ENCODE results near the gene FBN3.
"Not testable (repeated sequence)": the region's sequence is repeated elsewhere in the genome, so short reads cannot be mapped to it uniquely, and the experiment has no call there.

Gene FBN3

GRCh38 chr19:8149261-8150094, at the start of gene FBN3:
Gene FBN3 (minus strand): TSS chr19:8149592. CDS start chr19:8147480, 2,112 bp downstream.
- DNase-seq: no peak

- no peak for DNase-seq
Observed at GRCh38 chr19:8196271-8196927, 47.0 kb upstream of the FBN3 start.

GRCh38 chr19:8194528-8195267, 45.3 kb upstream of the FBN3 start:
- no peak for DNase-seq

- no peak for DNase-seq
Observed at GRCh38 chr19:8192221-8192820, 42.9 kb upstream of the FBN3 start.

GRCh38 chr19:8185343-8186068, 36.1 kb upstream of the FBN3 start:
- no peak for DNase-seq

GRCh38 chr19:8184274-8184673, 34.9 kb upstream of the FBN3 start:
- no peak for DNase-seq

GRCh38 chr19:8180018-8180417, 30.6 kb upstream of the FBN3 start:
- no peak for DNase-seq

GRCh38 chr19:8174706-8175105, 25.3 kb upstream of the FBN3 start:
- no peak for DNase-seq

GRCh38 chr19:8168537-8168936, 19.1 kb upstream of the FBN3 start:
- DNase-seq: no peak

- DNase-seq: no peak
Observed at GRCh38 chr19:8167985-8168384, 18.6 kb upstream of the FBN3 start.

GRCh38 chr19:8163759-8164158, 14.4 kb upstream of the FBN3 start:
- DNase-seq: no peak

GRCh38 chr19:8161135-8161646, 11.8 kb upstream of the FBN3 start:
- DNase-seq: no peak

- not testable (repeated sequence) for DNase-seq
Observed at GRCh38 chr19:8159322-8159721, 9.9 kb upstream of the FBN3 start.

- DNase-seq: peak; percentile 62
Observed at GRCh38 chr19:8158411-8159074, 9.2 kb upstream of the FBN3 start.

- no peak for DNase-seq
Observed at GRCh38 chr19:8155318-8155717, 5.9 kb upstream of the FBN3 start.

- DNase-seq: not testable (repeated sequence)
Observed at GRCh38 chr19:8154014-8154413, 4.6 kb upstream of the FBN3 start.

GRCh38 chr19:8151767-8152035, 2.3 kb upstream of the FBN3 start:
- no peak for DNase-seq

- no peak for DNase-seq
Observed at GRCh38 chr19:8150998-8151766, 1.8 kb upstream of the FBN3 start.

- no peak for DNase-seq
Observed at GRCh38 chr19:8150178-8150865, 930 bp upstream of the FBN3 start.

GRCh38 chr19:8148410-8149260, 757 bp downstream of the FBN3 start:
- no peak for DNase-seq

Measured in NCI-H2081 treated with DMSO at 0.1 percent for 48 hours (cell line).